NCI-H510A treated with DMSO at 0.1 percent for 48 hours (cell line): Measurements from ENCODE around the gene HDHD2.

Experiments
- DNase-seq: peaks from one replicate; lab custom pipeline; 2025; lab: John Stamatoyannopoulos, UW

The HDHD2 gene

GRCh38 chr18:47146206-47146605 lies 4.1 kb downstream of the HDHD2 start:
- DNase-seq, result no peak

- DNase-seq, result no peak
Measured at GRCh38 chr18:47143899-47144485, 6.3 kb downstream of the HDHD2 start.

- DNase-seq, result no peak
Measured at GRCh38 chr18:47143153-47143552, 7.1 kb downstream of the HDHD2 start.

GRCh38 chr18:47141289-47141688 lies 9.0 kb downstream of the HDHD2 start:
- no peak for DNase-seq

- DNase-seq, result no peak
Measured at GRCh38 chr18:47121146-47121545, 29.2 kb downstream of the HDHD2 start.

- no peak for DNase-seq
Measured at GRCh38 chr18:47120428-47120827, 29.9 kb downstream of the HDHD2 start.

- DNase-seq, result no peak
Measured at GRCh38 chr18:47118981-47119380, 31.3 kb downstream of the HDHD2 start.

GRCh38 chr18:47115205-47115604 lies 35.1 kb downstream of the HDHD2 start:
- DNase-seq, result no peak

GRCh38 chr18:47113796-47114540 lies 36.3 kb downstream of the HDHD2 start:
- DNase-seq, result no peak

- DNase-seq, result no peak
Measured at GRCh38 chr18:47110492-47111274, 39.6 kb downstream of the HDHD2 start.

GRCh38 chr18:47109720-47110119 lies 40.6 kb downstream of the HDHD2 start:
- no peak for DNase-seq

GRCh38 chr18:47108998-47109405 lies 41.3 kb downstream of the HDHD2 start:
- no peak for DNase-seq

- no peak for DNase-seq
Measured at GRCh38 chr18:47108373-47108772, 41.9 kb downstream of the HDHD2 start.

GRCh38 chr18:47100212-47100831 lies 50.0 kb downstream of the HDHD2 start:
- DNase-seq, result peak; percentile 39

- no peak for DNase-seq
Measured at GRCh38 chr18:47095810-47096209, 54.5 kb downstream of the HDHD2 start.

GRCh38 chr18:47087676-47088075 lies 62.6 kb downstream of the HDHD2 start:
- DNase-seq, result no peak

- DNase-seq, result no peak
Measured at GRCh38 chr18:47081578-47081977, 68.7 kb downstream of the HDHD2 start.

- no peak for DNase-seq
Measured at GRCh38 chr18:47080872-47081271, 69.4 kb downstream of the HDHD2 start.

GRCh38 chr18:47077111-47077510 lies 73.2 kb downstream of the HDHD2 start:
- no peak for DNase-seq

- peak; percentile 0 for DNase-seq
Measured at GRCh38 chr18:47075098-47075883, 75.0 kb downstream of the HDHD2 start.

GRCh38 chr18:47067648-47068047 lies 82.7 kb downstream of the HDHD2 start:
- DNase-seq, result no peak

GRCh38 chr18:47063096-47063495 lies 87.2 kb downstream of the HDHD2 start:
- no peak for DNase-seq
